ENCODE data around the gene RUSC1. TPM values are rescaled to one million over a fixed set of nuclear protein-coding genes. Genes with fewer than 3 reads are reported as not detected.

RUSC1 gene
- polyA plus RNA-seq, 1 of the 3 experiments (the other 2 are of a cell fraction) = 49.9 TPM

- no peak overlapping the region for H2AFZ ChIP-seq (ENCODE audit: low read depth)
- CTCF ChIA-PET = interaction anchor here (0.9 kb wide), 1 partner anchor 12 kb away, joined by 3 read pairs; no protein-coding TSS in a partner anchor
These were observed 24.8 kb upstream of the RUSC1 start for GRCh38 chr1:155295942-155296267.

GRCh38 chr1:155296661-155297060, 24.0 kb upstream of the RUSC1 start:
- no peaks in the 10 kb centered on the region for H3K9me3 ChIP-seq
- TF ChIP-seq IRF3 (IDR thresholded peaks at IDR 0.05; ENCODE audit: low read depth, low read length) (no peak), REST (IDR thresholded peaks at IDR 0.05; ENCODE audit: low read depth, low read length) (no peak), MXI1 (IDR thresholded peaks at IDR 0.05; ENCODE audit: low read depth, low read length) (no peak), YY1 (IDR thresholded peaks at IDR 0.05; ENCODE audit: low read depth) (no peak), SMC3 (IDR thresholded peaks at IDR 0.05; ENCODE audit: low read depth, low read length) (no peak), NFIC (IDR thresholded peaks at IDR 0.05; ENCODE audit: borderline replicate concordance) (no peak), GATA2 (CRISPR knock-in tag; IDR thresholded peaks at IDR 0.05) (no peak), RXRA (IDR thresholded peaks at IDR 0.05; ENCODE audit: borderline replicate concordance, low read depth) (no peak), TAF1 (IDR thresholded peaks at IDR 0.05; ENCODE audit: borderline replicate concordance, low read depth, low read length) (no peak), USF2 (IDR thresholded peaks at IDR 0.05; ENCODE audit: borderline replicate concordance, low read depth, low read length) (no peak), RFX5 (IDR thresholded peaks at IDR 0.05; ENCODE audit: low read length) (no peak), POLR2AphosphoS5 (IDR thresholded peaks at IDR 0.05; ENCODE audit: low read depth, low read length) (no peak)
- H3K4me1 ChIP-seq (ENCODE audit: control insufficient read depth in 1 of 2, insufficient read depth in 2 of 2, low read depth in 1 of 2, low read length in 1 of 2) = no peaks in the 10 kb centered on the region
- CTCF ChIA-PET = interaction anchor here (1.3 kb wide), 1 partner anchor 11 kb away, joined by 6 read pairs; the partner anchor contains the start of gene FDPS
- no peaks in the 10 kb centered on the region for H4K20me1 ChIP-seq (ENCODE audit: insufficient read depth)
- H3K9me2 ChIP-seq = no peaks in the 10 kb centered on the region
- H3K4me2 ChIP-seq = no peak overlapping the region
- POLR2A ChIA-PET = no interaction called here
- H3K27ac ChIP-seq (ENCODE audit: low read depth in 2 of 2, low read length in 1 of 2) = no peak overlapping the region
- H3K4me3 ChIP-seq (ENCODE audit: low read depth in 2 of 2, low read length in 1 of 2) = no peak overlapping the region
- H2AFZ ChIP-seq (ENCODE audit: low read depth) = no peak overlapping the region
- no peak overlapping the region for H3K9ac ChIP-seq
- no peaks in the 10 kb centered on the region for H3K36me3 ChIP-seq (replicated peaks in 1 of 2; ENCODE audit: control insufficient read depth in 1 of 2, insufficient read depth in 2 of 2, low read length in 1 of 2)
- H3K79me2 ChIP-seq (ENCODE audit: insufficient read depth) = no peaks in the 10 kb centered on the region
- 67% methylated on average over 3 of the region's 3 CpGs for WGBS (ENCODE audit: low lambda C conversion rate)
- no peak for DNase-seq
- H3F3A ChIP-seq (replicated peaks; ENCODE audit: insufficient read depth) = no peaks in the 10 kb centered on the region
- no peaks in the 10 kb centered on the region for H3K27me3 ChIP-seq (ENCODE audit: insufficient read depth)

More at GRCh38 chr1:155295942-155296267, 24.8 kb upstream of the RUSC1 start:
- Histone ChIP-seq H3K27me3 (ENCODE audit: insufficient read depth) (no peaks in the 10 kb centered on the region), H3F3A (replicated peaks; ENCODE audit: insufficient read depth) (no peaks in the 10 kb centered on the region), H3K4me2 (no peak overlapping the region), H4K20me1 (ENCODE audit: insufficient read depth) (no peaks in the 10 kb centered on the region), H3K4me1 (ENCODE audit: control insufficient read depth in 1 of 2, insufficient read depth in 2 of 2, low read depth in 1 of 2, low read length in 1 of 2) (no peaks in the 10 kb centered on the region), H3K27ac (ENCODE audit: low read depth in 2 of 2, low read length in 1 of 2) (no peak overlapping the region), H3K4me3 (ENCODE audit: low read depth in 2 of 2, low read length in 1 of 2) (no peak overlapping the region), H3K9me2 (no peaks in the 10 kb centered on the region), H3K9me3 (no peaks in the 10 kb centered on the region), H3K36me3 (replicated peaks in 1 of 2; ENCODE audit: control insufficient read depth in 1 of 2, insufficient read depth in 2 of 2, low read length in 1 of 2) (no peaks in the 10 kb centered on the region), H3K79me2 (ENCODE audit: insufficient read depth) (no peaks in the 10 kb centered on the region), H3K9ac (no peak overlapping the region)
- WGBS (ENCODE audit: low lambda C conversion rate) = 80% methylated on average over 5 of the region's 7 CpGs
- no peak for TF ChIP-seq USF1 (IDR thresholded peaks at IDR 0.05; ENCODE audit: borderline replicate concordance, low read depth)
- TF ChIP-seq GABPA (IDR thresholded peaks at IDR 0.05; ENCODE audit: low read depth) = no peak
- TF ChIP-seq GATA2 (CRISPR knock-in tag; IDR thresholded peaks at IDR 0.05) = no peak
- TF ChIP-seq FOXJ3 (CRISPR knock-in tag; IDR thresholded peaks at IDR 0.05) = no peak
- TF ChIP-seq MAX (IDR thresholded peaks at IDR 0.05; ENCODE audit: low read depth) = no peak
- POLR2A ChIA-PET = no interaction called here
- no peak for DNase-seq

Measured in SK-N-SH (cell line).